Dermis blood vessel endothelial cell (primary cell): ENCODE data around the gene FIGN. TPM values are rescaled to one million over a fixed set of nuclear protein-coding genes. Genes with fewer than 3 reads are reported as not detected.

ENCODE experiments used
- DNase-seq: peaks from one replicate; pipeline ENCODE4 v3.0.0; 2010
- total RNA-seq: library from RNA; depleted of rRNA; stranded (reverse); fragments of >200 nt; gene quantifications from 2 replicates; pipeline ENCODE4 v1.2.3, GENCODE V29; 2014

FIGN gene
- total RNA-seq, 1 donor from 2014 or later: under 0.01 TPM

GRCh38 chr2:163553601-163554000, 182.2 kb downstream of the FIGN start:
- DNase-seq: peak; percentile 68

GRCh38 chr2:163552758-163553157, 183.1 kb downstream of the FIGN start:
- DNase-seq: no peak

- DNase-seq: no peak
Observed at GRCh38 chr2:163551616-163552373, 184.0 kb downstream of the FIGN start.

GRCh38 chr2:163548970-163549369, 186.8 kb downstream of the FIGN start:
- DNase-seq: no peak
